ENCODE measurements around the gene SNU13. TPM values are rescaled to one million over a fixed set of nuclear protein-coding genes. Genes with fewer than 3 reads are reported as not detected.

The SNU13 gene
- total RNA-seq, 4 donors from 2014 or later = 78.6 to 131 (median 111) TPM

DNA sequence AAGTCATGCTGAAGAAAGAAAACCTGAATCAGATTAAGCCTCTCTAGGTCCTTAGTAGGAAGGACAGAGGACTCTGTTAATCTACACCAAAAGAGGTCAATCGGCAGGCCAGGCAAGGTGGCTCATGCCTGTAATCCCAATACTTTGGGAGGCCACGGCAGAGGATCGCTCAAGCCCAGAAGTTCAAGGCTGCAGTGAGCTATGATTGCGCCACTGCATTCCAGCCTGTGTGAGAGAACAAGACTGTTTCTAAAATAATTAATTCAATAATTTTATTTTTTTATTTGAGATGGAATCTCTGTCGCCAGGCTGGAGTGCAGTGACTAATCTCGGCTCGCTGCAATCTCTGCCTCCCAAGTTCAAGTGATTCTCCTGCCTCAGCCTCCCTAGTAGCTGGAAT lies 63.1 kb downstream of the SNU13 start:
- H3K4me1 ChIP-seq = peaks cover 3 to 28% (median 7%) of the 10 kb centered on the region in 3 donors
- 97% methylated on average over 6 to 7 of the region's 7 CpGs for WGBS, 2 donors (ENCODE audit: low coverage in 1 of 2)
- no peaks in the 10 kb centered on the region for H3K9me3 ChIP-seq
- no peak overlapping the region for H3K4me3 ChIP-seq
- peaks cover 3 to 86% of the 10 kb centered on the region in 2 donors for H3K36me3 ChIP-seq
- no peak overlapping the region for H3K27ac ChIP-seq
- ATAC-seq = no peak
- TF ChIP-seq POLR2A (IDR thresholded peaks at IDR 0.05) = no peak
- TF ChIP-seq, protein P1, sequence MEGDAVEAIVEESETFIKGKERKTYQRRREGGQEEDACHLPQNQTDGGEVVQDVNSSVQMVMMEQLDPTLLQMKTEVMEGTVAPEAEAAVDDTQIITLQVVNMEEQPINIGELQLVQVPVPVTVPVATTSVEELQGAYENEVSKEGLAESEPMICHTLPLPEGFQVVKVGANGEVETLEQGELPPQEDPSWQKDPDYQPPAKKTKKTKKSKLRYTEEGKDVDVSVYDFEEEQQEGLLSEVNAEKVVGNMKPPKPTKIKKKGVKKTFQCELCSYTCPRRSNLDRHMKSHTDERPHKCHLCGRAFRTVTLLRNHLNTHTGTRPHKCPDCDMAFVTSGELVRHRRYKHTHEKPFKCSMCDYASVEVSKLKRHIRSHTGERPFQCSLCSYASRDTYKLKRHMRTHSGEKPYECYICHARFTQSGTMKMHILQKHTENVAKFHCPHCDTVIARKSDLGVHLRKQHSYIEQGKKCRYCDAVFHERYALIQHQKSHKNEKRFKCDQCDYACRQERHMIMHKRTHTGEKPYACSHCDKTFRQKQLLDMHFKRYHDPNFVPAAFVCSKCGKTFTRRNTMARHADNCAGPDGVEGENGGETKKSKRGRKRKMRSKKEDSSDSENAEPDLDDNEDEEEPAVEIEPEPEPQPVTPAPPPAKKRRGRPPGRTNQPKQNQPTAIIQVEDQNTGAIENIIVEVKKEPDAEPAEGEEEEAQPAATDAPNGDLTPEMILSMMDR (IDR thresholded peaks at IDR 0.05) = no peak
- TF ChIP-seq POLR2AphosphoS5 (IDR thresholded peaks at IDR 0.05) = no peak
- TF ChIP-seq EP300 (IDR thresholded peaks at IDR 0.05) = no peak
- H3K27me3 ChIP-seq = no peaks in the 10 kb centered on the region

Small RNA genes lying within 50 kb of the gene (small RNA-seq; reads per million reads assigned to genes)
- gene HMGN2P10 (0 reads per million in 4 donors), gene RF00019 (0 reads per million in 4 donors), gene RNU6-476P (0 reads per million in 4 donors), gene RNU6ATAC22P (0 reads per million in 4 donors)

Other genes starting within 250 kb of the SNU13 start
- gene TOB2, start 242.1 kb downstream of the SNU13 start, total RNA-seq = 100 to 1,000 TPM in 1 of 4 donors, 10 to 100 TPM in 3; 59.3 to 163 (median 84.1) TPM
- 10 to 100 TPM; 26.7 to 44.5 (median 39.2) TPM for gene PHF5A, start 220.2 kb downstream of the SNU13 start, total RNA-seq
- gene ACO2, start 219.8 kb downstream of the SNU13 start, total RNA-seq = 100 to 1,000 TPM; 115 to 227 (median 132) TPM
- gene POLR3H, start 144.4 kb downstream of the SNU13 start, total RNA-seq = 10 to 100 TPM; 17.7 to 27.0 (median 23.4) TPM
- 10 to 100 TPM in 1 of 4 donors, 1 to 10 TPM in 3; 3.0 to 22.2 (median 5.8) TPM for gene CSDC2, start 127.9 kb downstream of the SNU13 start, total RNA-seq
- gene PMM1, start 99.0 kb downstream of the SNU13 start, total RNA-seq = 10 to 100 TPM; 32.7 to 42.5 (median 37.1) TPM
- 10 to 100 TPM; 18.2 to 77.7 (median 21.4) TPM for gene DESI1, start 67.8 kb downstream of the SNU13 start, total RNA-seq
- gene XRCC6, start 67.6 kb downstream of the SNU13 start, total RNA-seq = 100 to 1,000 TPM; 236 to 277 (median 258) TPM
- under 1 TPM in 3 of 4 donors, not detected in 1; 0.07 to 0.81 (median 0.50) TPM for gene MEI1, start 10.6 kb upstream of the SNU13 start, total RNA-seq
- gene CCDC134, start 111.8 kb upstream of the SNU13 start, total RNA-seq = 1 to 10 TPM; 3.8 to 8.9 (median 5.4) TPM
- 100 to 1,000 TPM in 1 of 4 donors, 10 to 100 TPM in 3; 39.7 to 101 (median 58.8) TPM for gene SREBF2, start 144.2 kb upstream of the SNU13 start, total RNA-seq
- gene SHISA8, start 226.2 kb upstream of the SNU13 start, total RNA-seq = not detected
- under 1 TPM in 2 of 4 donors, not detected in 2; 0.12 to 0.16 TPM for gene TNFRSF13C, start 237.9 kb upstream of the SNU13 start, total RNA-seq